DND-41 (cell line): ENCODE data around the gene SLC4A11.

Source experiments
- ATAC-seq: fragments of 200-7000 bp; cut with Tn5 transposase; 3 replicates; pipeline ENCODE4 v1.9.1; 2021; ENCODE audit warnings: low read depth; ENCODE audit not compliant: insufficient read depth
- DNase-seq: peaks from one replicate; pipeline ENCODE4 v3.0.0-alpha.2; 2020
- H2AFZ ChIP-seq: 2 replicates; pipeline ENCODE4 v1.6.0; 2012; ENCODE audit warnings: low read depth, low read length
- H3K27ac ChIP-seq: 2 replicates; pipeline ENCODE4 v1.5.1; 2012; ENCODE audit warnings: low read length, inconsistent platforms
- H3K27me3 ChIP-seq: fragments of 200-600 bp; sonication (generic); 2 replicates; pipeline ENCODE4 v1.6.0; 2012; ENCODE audit warnings: low read length, mild to moderate bottlenecking, inconsistent platforms; ENCODE audit not compliant: insufficient read depth, poor library complexity
- H3K36me3 ChIP-seq: 2 replicates; pipeline ENCODE4 v1.5.1; 2012; ENCODE audit warnings: low read length, inconsistent platforms; ENCODE audit not compliant: insufficient read depth
- H3K4me1 ChIP-seq: 2 replicates; pipeline ENCODE4 v1.5.1; 2012; ENCODE audit warnings: mild to moderate bottlenecking, low read length; ENCODE audit not compliant: insufficient read depth
- H3K4me2 ChIP-seq: 2 replicates; pipeline ENCODE4 v1.6.0; 2012; ENCODE audit warnings: mild to moderate bottlenecking, moderate library complexity, low read length, inconsistent platforms; ENCODE audit not compliant: insufficient read depth
- H3K4me3 ChIP-seq, 2 experiments: fragments of 200-600 bp in 1 of 2; shearing (Covaris generic) in 1 of 2; 2 replicates each; pipeline ENCODE4 v1.5.1; 2012 to 2016; ENCODE audit warnings: inconsistent platforms in 2 of 2, low read length in 2 of 2, mild to moderate bottlenecking in 2 of 2, low read depth in 1 of 2, moderate library complexity in 1 of 2
- H3K79me2 ChIP-seq: 2 replicates; pipeline ENCODE4 v1.6.0; 2012; ENCODE audit warnings: low read length, inconsistent platforms; ENCODE audit not compliant: insufficient read depth
- H3K9ac ChIP-seq: 2 replicates; pipeline ENCODE4 v1.6.0; 2012; ENCODE audit warnings: low read depth, mild to moderate bottlenecking, inconsistent platforms, low read length, moderate library complexity
- H3K9me3 ChIP-seq: 2 replicates; pipeline ENCODE4 v1.5.1; 2012; ENCODE audit warnings: low read length, moderate library complexity, mild to moderate bottlenecking, inconsistent platforms; ENCODE audit not compliant: insufficient read depth, severe bottlenecking
- H4K20me1 ChIP-seq: 2 replicates; pipeline ENCODE4 v1.6.0; 2012; ENCODE audit warnings: low read length; ENCODE audit not compliant: insufficient read depth
- EZH2 ChIP-seq: IDR thresholded peaks from 3 replicates; pipeline ENCODE4 v1.6.1; 2012; ENCODE audit warnings: borderline replicate concordance, low read depth, mild to moderate bottlenecking, moderate library complexity, low read length, inconsistent platforms; ENCODE audit not compliant: severe bottlenecking
- TF ChIP-seq, protein P1 (sequence below): IDR thresholded peaks from 2 replicates; pipeline ENCODE4 v1.5.1; 2012; ENCODE audit warnings: borderline replicate concordance, low read length, moderate library complexity, mild to moderate bottlenecking; ENCODE audit not compliant: poor library complexity, severe bottlenecking; ENCODE audit errors: extremely low read depth

The SLC4A11 gene

DNA sequence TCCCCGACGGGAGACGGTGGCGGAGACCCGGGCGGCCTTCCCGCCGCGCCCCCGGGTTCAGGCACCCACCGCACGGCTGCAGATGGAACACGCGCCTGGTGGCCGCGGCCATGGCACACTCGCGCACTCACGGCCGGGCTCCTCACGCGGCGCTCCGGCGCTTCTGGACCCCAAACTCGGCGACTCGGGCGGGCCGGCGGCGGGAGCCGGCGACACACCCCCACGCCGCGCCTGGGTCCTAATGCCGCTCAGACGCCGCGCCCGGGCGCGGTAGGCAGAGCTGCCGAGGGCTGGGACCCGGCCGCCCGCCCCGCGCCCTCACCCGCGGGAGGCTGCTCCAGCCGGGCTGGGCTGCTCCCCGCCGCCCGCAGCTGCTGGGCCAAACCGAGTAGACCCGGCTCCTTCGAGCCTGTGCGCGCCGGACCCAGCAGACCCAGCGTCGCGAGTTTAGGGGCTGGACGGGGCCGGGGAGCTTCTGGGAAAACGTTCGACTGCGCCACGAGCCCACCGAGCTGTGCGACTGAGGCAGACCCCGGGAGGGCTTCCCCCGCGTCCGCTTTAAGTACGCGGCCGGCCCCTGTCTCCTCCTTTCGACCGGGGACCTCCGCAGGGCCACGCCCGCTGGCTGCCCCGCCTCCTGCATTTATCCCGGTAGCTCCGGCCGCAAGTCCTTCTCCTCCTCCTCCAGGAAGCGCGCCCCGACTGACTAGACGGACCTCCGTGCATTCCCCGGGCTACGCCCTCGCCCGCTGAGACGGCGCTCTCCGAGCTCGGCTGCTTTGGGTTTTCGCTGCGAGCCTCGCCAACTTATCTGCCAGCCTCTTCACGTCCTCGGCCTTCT is at the start of gene SLC4A11:
Gene SLC4A11 (minus strand): TSS at position 165 of the 841 bp plus-strand sequence. CDS start 53 bp downstream, at position 112.
- Histone ChIP-seq H3K9me3 (no peaks in the 10 kb centered on the region), H3K36me3 (no peaks in the 10 kb centered on the region), H3K27me3 (peaks cover 18% of the 10 kb centered on the region), H3K4me3 (no peak within 1 kb of the TSS), H3K4me2 (no peak within 1 kb of the TSS), H3K9ac (no peak within 1 kb of the TSS), H3K27ac (no peak within 1 kb of the TSS), H2AFZ (no peak within 1 kb of the TSS), H3K4me1 (no peaks in the 10 kb centered on the region), H4K20me1 (peaks cover 8% of the 10 kb centered on the region; the same call in 1 of the 2 replicates), H3K79me2 (no peaks in the 10 kb centered on the region)
- TF ChIP-seq EZH2, result no peak
- TF ChIP-seq, protein P1, sequence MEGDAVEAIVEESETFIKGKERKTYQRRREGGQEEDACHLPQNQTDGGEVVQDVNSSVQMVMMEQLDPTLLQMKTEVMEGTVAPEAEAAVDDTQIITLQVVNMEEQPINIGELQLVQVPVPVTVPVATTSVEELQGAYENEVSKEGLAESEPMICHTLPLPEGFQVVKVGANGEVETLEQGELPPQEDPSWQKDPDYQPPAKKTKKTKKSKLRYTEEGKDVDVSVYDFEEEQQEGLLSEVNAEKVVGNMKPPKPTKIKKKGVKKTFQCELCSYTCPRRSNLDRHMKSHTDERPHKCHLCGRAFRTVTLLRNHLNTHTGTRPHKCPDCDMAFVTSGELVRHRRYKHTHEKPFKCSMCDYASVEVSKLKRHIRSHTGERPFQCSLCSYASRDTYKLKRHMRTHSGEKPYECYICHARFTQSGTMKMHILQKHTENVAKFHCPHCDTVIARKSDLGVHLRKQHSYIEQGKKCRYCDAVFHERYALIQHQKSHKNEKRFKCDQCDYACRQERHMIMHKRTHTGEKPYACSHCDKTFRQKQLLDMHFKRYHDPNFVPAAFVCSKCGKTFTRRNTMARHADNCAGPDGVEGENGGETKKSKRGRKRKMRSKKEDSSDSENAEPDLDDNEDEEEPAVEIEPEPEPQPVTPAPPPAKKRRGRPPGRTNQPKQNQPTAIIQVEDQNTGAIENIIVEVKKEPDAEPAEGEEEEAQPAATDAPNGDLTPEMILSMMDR, result no peak
- DNase-seq, result no peak
- ATAC-seq, result peak; percentile 43; the same call in 1 of the 3 replicates

DNA sequence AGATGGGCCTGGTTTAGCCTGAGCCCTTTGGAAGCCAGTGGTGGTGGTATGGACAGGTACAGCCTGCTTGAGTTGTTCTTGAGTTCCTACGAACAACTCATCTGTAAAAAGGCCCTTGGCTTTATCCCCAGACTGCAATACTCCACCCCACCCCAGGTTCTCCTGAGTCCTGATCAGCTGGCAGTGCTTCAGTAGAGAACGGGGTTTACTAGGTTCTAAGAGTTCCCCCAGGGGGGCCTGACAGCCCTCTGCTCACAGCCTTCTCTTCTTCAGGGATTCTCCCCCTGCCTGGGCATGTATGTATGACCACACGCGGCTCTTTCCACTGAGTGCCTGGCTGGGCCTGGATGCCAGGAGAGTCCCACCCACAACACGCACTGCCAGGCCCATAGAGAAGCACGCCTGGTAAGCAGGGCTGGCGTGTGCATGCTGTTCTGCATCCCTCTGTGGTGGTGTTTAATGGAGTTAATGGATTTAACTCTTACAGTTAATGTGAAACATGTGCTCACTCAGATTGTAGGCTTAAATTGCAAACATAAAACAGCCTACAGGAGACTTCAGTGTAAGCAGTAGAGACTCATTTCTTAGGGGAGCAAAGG is 44.3 kb upstream of the SLC4A11 start:
- no peak overlapping the region for H3K27ac ChIP-seq
- no peak overlapping the region for H3K9ac ChIP-seq

DNA sequence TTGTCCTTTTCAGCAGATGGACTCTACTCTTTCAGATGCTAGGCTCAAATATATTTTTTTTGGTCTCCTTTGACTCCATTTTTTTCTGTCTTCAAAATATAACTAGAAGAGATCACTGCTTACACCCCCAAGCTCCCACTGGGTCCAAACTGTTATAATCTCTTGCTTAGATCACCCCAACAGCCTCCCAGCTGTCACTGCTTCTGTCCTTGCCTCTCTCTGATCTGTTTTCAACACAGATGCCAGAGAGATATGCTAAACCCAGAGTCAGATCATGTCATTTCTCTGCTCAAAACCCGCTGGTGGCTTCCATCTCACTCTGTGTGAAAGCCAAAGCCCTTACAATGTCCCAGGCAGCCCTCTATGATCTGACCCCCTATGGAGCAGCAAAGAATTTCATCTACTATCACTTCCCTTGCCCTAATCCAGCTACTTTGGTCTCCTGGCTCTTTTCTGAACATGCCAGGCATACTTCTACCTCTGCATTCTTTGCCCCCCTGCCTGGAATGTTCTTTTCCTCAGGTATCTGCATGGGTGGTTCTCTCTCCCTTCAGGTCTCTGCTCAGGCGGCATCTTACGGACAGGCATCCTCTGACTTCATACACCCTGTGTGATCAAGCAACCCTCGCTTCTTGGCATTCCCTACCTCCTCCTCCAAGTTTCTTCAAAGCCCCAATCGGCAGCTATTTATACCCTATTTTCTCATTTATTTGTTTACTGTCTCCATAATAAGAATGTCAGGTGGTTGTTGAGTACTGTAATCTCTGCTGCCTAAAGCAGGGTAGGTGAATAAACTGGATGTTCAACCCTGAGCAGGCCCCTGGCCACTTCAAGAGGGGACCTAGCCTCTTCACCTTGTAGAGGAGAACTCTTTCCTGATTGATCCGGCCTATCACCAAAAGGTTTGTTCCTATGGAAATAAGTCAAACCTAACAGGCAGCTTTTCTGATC is 43.6 kb upstream of the SLC4A11 start:
- Histone ChIP-seq H3K27ac (no peak overlapping the region), H3K27me3 (peaks cover 19% of the 10 kb centered on the region), H2AFZ (no peak overlapping the region), H3K4me1 (no peaks in the 10 kb centered on the region), H3K9me3 (no peaks in the 10 kb centered on the region), H4K20me1 (0 out of 2 replicates have a peak, but pooled peaks cover 7% of the 10 kb centered on the region), H3K79me2 (no peaks in the 10 kb centered on the region), H3K9ac (no peak overlapping the region), H3K36me3 (no peaks in the 10 kb centered on the region), H3K4me3 (no peak overlapping the region), H3K4me2 (no peak overlapping the region)
- no peak for TF ChIP-seq EZH2
- TF ChIP-seq, protein P1, result no peak
- DNase-seq, result no peak
- no peak for ATAC-seq

More for the DNA sequence above, 44.3 kb upstream of the SLC4A11 start:
- Histone ChIP-seq H3K4me3 (no peak overlapping the region), H3K9me3 (no peaks in the 10 kb centered on the region), H3K27me3 (peaks cover 19% of the 10 kb centered on the region), H3K79me2 (no peaks in the 10 kb centered on the region), H3K36me3 (no peaks in the 10 kb centered on the region), H4K20me1 (0 out of 2 replicates have a peak, but pooled peaks cover 7% of the 10 kb centered on the region), H3K4me2 (no peak overlapping the region), H3K4me1 (no peaks in the 10 kb centered on the region), H2AFZ (no peak overlapping the region)
- TF ChIP-seq, protein P1, result no peak
- TF ChIP-seq EZH2, result no peak
- DNase-seq (no peak), ATAC-seq (no peak)
